Measurements from ENCODE around the gene BMPR1A. TPM values are rescaled to one million over a fixed set of nuclear protein-coding genes. Genes with fewer than 3 reads are reported as not detected.

BMPR1A gene
- total RNA-seq, 2 donors from 2014 or later = 38.9 to 50.9 TPM

- intact Hi-C loops (cut with DNase I, micrococcal nuclease) = no loop called here
- DNase-seq (peak; percentile 3 to 18), ATAC-seq (no peak)
Measured at GRCh38 chr10:86955501-86956194, 199.2 kb downstream of the BMPR1A start.

GRCh38 chr10:86956195-86956847 is 199.9 kb downstream of the BMPR1A start:
- DNase-seq (peak; percentile 2 to 9), ATAC-seq (no peak)
- intact Hi-C loops (cut with DNase I, micrococcal nuclease) = no loop called here

GRCh38 chr10:86956848-86957448 is 200.5 kb downstream of the BMPR1A start:
- peak in 1 of 2 donors; percentile 2 for DNase-seq
- intact Hi-C loops (cut with DNase I, micrococcal nuclease) = no loop called here
- no peak for ATAC-seq

- intact Hi-C loops (cut with DNase I, micrococcal nuclease) = no loop called here
- no peak for DNase-seq
- no peak for ATAC-seq
Measured at GRCh38 chr10:86957471-86958115, 201.2 kb downstream of the BMPR1A start, which contains the start of gene MMRN2. Gene MMRN2, minus strand, starts transcription at chr10:86957615. Its CDS starts 74 bp downstream, at chr10:86957541.

GRCh38 chr10:86958116-86958900 is 201.9 kb downstream of the BMPR1A start, which contains the start of gene SNCG:
Gene SNCG, plus strand, starts transcription at chr10:86958599. Its CDS starts 99 bp downstream, at chr10:86958698.
- intact Hi-C loops (cut with DNase I, micrococcal nuclease) = no loop called here
- no peak for ATAC-seq
- peak in 1 of 2 donors; percentile 27 for DNase-seq

GRCh38 chr10:86958901-86959736 is 202.7 kb downstream of the BMPR1A start:
- DNase-seq = peak in 1 of 2 donors; percentile 29
- intact Hi-C loops (cut with DNase I, micrococcal nuclease) = no loop called here

GRCh38 chr10:86959737-86960002 is 203.3 kb downstream of the BMPR1A start:
- DNase-seq (no peak), ATAC-seq (no peak)
- intact Hi-C loops (cut with DNase I, micrococcal nuclease) = loop anchor here in 1 of 2 donors (10.0 kb wide), 1 partner anchor 275 kb away; no protein-coding TSS in a partner anchor

More at GRCh38 chr10:86958901-86959736, 202.7 kb downstream of the BMPR1A start:
- ATAC-seq = peak; percentile 28

- intact Hi-C loops (cut with DNase I, micrococcal nuclease) = loop anchor here in 1 of 2 donors (10.0 kb wide), 1 partner anchor 275 kb away; no protein-coding TSS in a partner anchor
- DNase-seq (peak; percentile 32 to 61), ATAC-seq (peak; percentile 82)
Measured at GRCh38 chr10:86960003-86960862, 203.8 kb downstream of the BMPR1A start.

- ATAC-seq (no peak), DNase-seq (peak; percentile 3 to 22)
- intact Hi-C loops (cut with DNase I, micrococcal nuclease) = loop anchor here in 1 of 2 donors (10.0 kb wide), 1 partner anchor 276 kb away; no protein-coding TSS in a partner anchor
Measured at GRCh38 chr10:86960863-86961434, 204.5 kb downstream of the BMPR1A start.

- DNase-seq (peak in 1 of 2 donors; percentile 21), ATAC-seq (no peak)
- intact Hi-C loops (cut with DNase I, micrococcal nuclease) = loop anchor here in 1 of 2 donors (10.0 kb wide), 1 partner anchor 277 kb away; no protein-coding TSS in a partner anchor
Measured at GRCh38 chr10:86961481-86962091, 205.2 kb downstream of the BMPR1A start.

GRCh38 chr10:86962136-86962980 is 205.9 kb downstream of the BMPR1A start:
- no peak for ATAC-seq
- DNase-seq = no peak
- intact Hi-C loops (cut with DNase I, micrococcal nuclease) = loop anchor here in 1 of 2 donors (10.0 kb wide), 1 partner anchor 278 kb away; no protein-coding TSS in a partner anchor

- ATAC-seq = no peak
- DNase-seq = no peak
- intact Hi-C loops (cut with DNase I, micrococcal nuclease) = loop anchor here in 1 of 2 donors (10.0 kb wide), 1 partner anchor 278 kb away; no protein-coding TSS in a partner anchor
Measured at GRCh38 chr10:86962981-86963310, 206.5 kb downstream of the BMPR1A start.

GRCh38 chr10:86963341-86963919 is 207.0 kb downstream of the BMPR1A start:
- DNase-seq (no peak), ATAC-seq (no peak)
- intact Hi-C loops (cut with DNase I, micrococcal nuclease) = loop anchor here in 1 of 2 donors (10.0 kb wide), 1 partner anchor 279 kb away; no protein-coding TSS in a partner anchor

- DNase-seq = no peak
- intact Hi-C loops (cut with DNase I, micrococcal nuclease) = loop anchor here in 1 of 2 donors (10.0 kb wide), 1 partner anchor 279 kb away; no protein-coding TSS in a partner anchor
Measured at GRCh38 chr10:86964061-86964846, 207.8 kb downstream of the BMPR1A start.

More at GRCh38 chr10:86964061-86964846, 207.8 kb downstream of the BMPR1A start:
- no peak for ATAC-seq

All from left colon (tissue), 2 donors.